SW480 (cell line): ENCODE data around the gene NFKBIB.
A peak's percentile ranks its signal among the peaks of the same experiment; 100 is the strongest.
"Not testable (repeated sequence)": the region's sequence is repeated elsewhere in the genome, so short reads cannot be mapped to it uniquely, and the experiment has no call there.

Source experiments
- DNase-seq: peaks from one replicate; pipeline ENCODE4 v3.0.0-alpha.2; 2016; ENCODE audit warnings: low spot score

Gene NFKBIB

GRCh38 chr19:38875656-38876395 lies 23.9 kb upstream of the NFKBIB start:
- no peak for DNase-seq

- peak; percentile 51 for DNase-seq
These were observed 21.8 kb upstream of the NFKBIB start, which contains the start of gene RINL for GRCh38 chr19:38877781-38878574. RINL (minus strand) TSS chr19:38878275; CDS start chr19:38876742, 1,533 bp downstream.

- no peak for DNase-seq
These were observed 21.0 kb upstream of the NFKBIB start for GRCh38 chr19:38878575-38879399.

- no peak for DNase-seq
These were observed 20.4 kb upstream of the NFKBIB start for GRCh38 chr19:38879400-38879751.

GRCh38 chr19:38880076-38880881 lies 19.5 kb upstream of the NFKBIB start:
- DNase-seq: no peak

GRCh38 chr19:38880882-38881609 lies 18.7 kb upstream of the NFKBIB start:
- DNase-seq: no peak

GRCh38 chr19:38883286-38883685 lies 16.5 kb upstream of the NFKBIB start:
- no peak for DNase-seq

DNA sequence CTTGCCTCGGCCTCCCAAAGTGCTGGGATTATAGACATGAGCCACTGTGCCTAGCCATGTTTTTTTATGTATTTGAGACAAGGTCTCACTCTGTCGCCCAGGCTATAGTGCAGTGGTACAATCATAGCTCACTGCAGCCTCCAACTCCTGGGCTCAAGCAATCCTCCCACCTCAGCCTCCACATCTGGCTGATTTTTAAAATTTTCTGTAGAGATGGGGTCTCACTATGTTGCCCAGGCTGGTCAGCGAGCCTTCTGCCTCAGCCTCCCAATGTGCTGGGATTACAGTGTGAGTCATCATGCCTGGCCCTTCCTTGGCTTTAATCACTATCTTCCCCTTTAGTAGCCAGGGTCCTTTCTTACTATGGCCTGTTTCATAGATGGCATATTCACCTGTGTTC lies 15.1 kb upstream of the NFKBIB start:
- DNase-seq: not testable (repeated sequence)

- no peak for DNase-seq
These were observed 10.9 kb upstream of the NFKBIB start for GRCh38 chr19:38888876-38889275.

DNA sequence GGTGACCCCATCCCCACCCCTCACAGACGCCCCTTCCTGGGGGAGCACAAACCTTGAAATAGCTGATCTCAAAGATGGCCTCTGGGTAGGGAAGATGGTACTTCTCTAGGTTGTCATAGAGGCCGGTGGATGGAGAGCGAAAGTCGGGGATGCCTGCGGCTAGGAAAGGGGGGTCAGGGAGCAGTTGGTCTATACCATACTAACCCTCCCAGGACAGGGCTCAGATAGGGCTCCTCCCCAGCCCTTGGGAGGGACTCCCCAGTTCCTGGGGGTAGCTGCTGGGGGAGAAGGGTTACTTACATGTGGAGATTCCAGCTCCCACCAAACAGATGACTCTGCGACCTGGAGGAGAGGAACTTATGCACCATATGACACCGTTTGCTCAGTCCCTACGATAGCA lies 10.0 kb upstream of the NFKBIB start:
- no peak for DNase-seq

- no peak for DNase-seq
These were observed 9.1 kb upstream of the NFKBIB start for GRCh38 chr19:38890686-38891085.

GRCh38 chr19:38891771-38892170 lies 8.0 kb upstream of the NFKBIB start:
- DNase-seq: no peak

DNA sequence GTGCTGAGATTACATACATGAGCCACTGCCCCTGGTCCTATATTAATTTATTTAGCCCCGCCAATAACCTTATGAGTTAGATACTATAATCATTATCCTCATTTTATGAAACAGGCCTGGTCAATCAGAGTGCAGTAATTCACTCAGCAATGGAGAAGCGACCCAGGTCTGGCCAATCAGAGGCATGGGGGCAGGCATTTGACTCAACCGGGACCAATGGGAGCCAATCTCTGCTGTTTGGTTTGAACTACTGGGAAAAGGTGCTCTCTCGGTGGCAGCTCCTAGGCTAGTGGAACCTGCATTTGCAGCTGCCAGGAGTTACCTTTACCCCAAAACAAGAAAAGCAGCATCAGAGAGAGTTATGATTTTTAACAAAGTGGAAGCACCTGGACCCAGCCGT lies 6.9 kb upstream of the NFKBIB start:
- no peak for DNase-seq

- no peak for DNase-seq
These were observed 6.4 kb upstream of the NFKBIB start for GRCh38 chr19:38893341-38893771.

GRCh38 chr19:38894968-38895367 lies 4.8 kb upstream of the NFKBIB start:
- DNase-seq: no peak

GRCh38 chr19:38898788-38899446 lies 852 bp upstream of the NFKBIB start:
- DNase-seq: no peak

GRCh38 chr19:38900202-38900629 lies 447 bp downstream of the NFKBIB start:
- peak; percentile 69 for DNase-seq

DNA sequence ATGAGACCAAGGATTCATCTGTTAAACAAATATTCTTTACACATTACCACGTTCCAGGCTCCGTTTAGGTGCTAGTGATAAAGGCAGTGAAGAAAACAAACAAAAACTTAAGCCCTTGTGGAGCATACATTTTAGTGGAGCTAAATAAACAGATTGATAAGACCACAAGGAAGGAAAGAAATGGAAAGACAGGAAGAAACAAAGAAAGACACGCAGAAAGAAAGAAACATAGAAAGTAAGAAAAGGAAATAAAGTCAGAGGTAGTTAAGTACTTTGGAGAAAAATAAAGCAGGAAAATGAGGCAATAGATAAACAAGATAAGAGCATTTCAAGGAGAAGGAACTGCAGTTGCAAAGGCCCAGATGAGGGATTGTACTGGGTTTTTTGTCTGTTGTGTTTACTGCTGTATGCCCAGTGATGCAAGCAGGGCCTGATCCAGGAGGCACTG lies 998 bp downstream of the NFKBIB start:
- no peak for DNase-seq

GRCh38 chr19:38901683-38902082 lies 1.9 kb downstream of the NFKBIB start:
- no peak for DNase-seq
